GM18498 (cell line): Measurements from ENCODE around the gene ARHGAP1.
A peak's percentile ranks its signal among the peaks of the same experiment; 100 is the strongest.

ENCODE experiments used
- ATAC-seq: cut with Tn5 transposase; IDR thresholded peaks from one replicate; pipeline ENCODE4 v1.9.1; 2021; ENCODE audit warnings: mild to moderate bottlenecking, moderate library complexity; ENCODE audit not compliant: unreplicated experiment

Gene ARHGAP1

GRCh38 chr11:46700241-46701077 is at the start of gene ARHGAP1, which contains the start of gene ZNF408:
ARHGAP1 (minus strand) TSS chr11:46700619; CDS start chr11:46696107, 4,512 bp downstream.
ZNF408 (plus strand) TSS chr11:46701031; CDS start chr11:46701048, 17 bp downstream.
- ATAC-seq: peak; percentile 92

- ATAC-seq: no peak
Observed at GRCh38 chr11:46747150-46747549, 46.7 kb upstream of the ARHGAP1 start.

- ATAC-seq: no peak
Observed at GRCh38 chr11:46745995-46746394, 45.6 kb upstream of the ARHGAP1 start.

- ATAC-seq: no peak
Observed at GRCh38 chr11:46745328-46745727, 44.9 kb upstream of the ARHGAP1 start.

- ATAC-seq: no peak
Observed at GRCh38 chr11:46743693-46744339, 43.4 kb upstream of the ARHGAP1 start.

- ATAC-seq: no peak
Observed at GRCh38 chr11:46743043-46743442, 42.6 kb upstream of the ARHGAP1 start.

- ATAC-seq: no peak
Observed at GRCh38 chr11:46741600-46742484, 41.4 kb upstream of the ARHGAP1 start.

- ATAC-seq: no peak
Observed at GRCh38 chr11:46738887-46739286, 38.5 kb upstream of the ARHGAP1 start.

- ATAC-seq: no peak
Observed at GRCh38 chr11:46737699-46738098, 37.3 kb upstream of the ARHGAP1 start.

GRCh38 chr11:46736615-46737014 is 36.2 kb upstream of the ARHGAP1 start:
- ATAC-seq: no peak

- no peak for ATAC-seq
Observed at GRCh38 chr11:46736146-46736545, 35.7 kb upstream of the ARHGAP1 start.

- no peak for ATAC-seq
Observed at GRCh38 chr11:46733234-46733633, 32.8 kb upstream of the ARHGAP1 start.

GRCh38 chr11:46731545-46731944 is 31.1 kb upstream of the ARHGAP1 start:
- ATAC-seq: no peak

- no peak for ATAC-seq
Observed at GRCh38 chr11:46729110-46730027, 28.9 kb upstream of the ARHGAP1 start.

- ATAC-seq: no peak
Observed at GRCh38 chr11:46728659-46729040, 28.2 kb upstream of the ARHGAP1 start.

GRCh38 chr11:46727952-46728658 is 27.7 kb upstream of the ARHGAP1 start:
- ATAC-seq: no peak

- no peak for ATAC-seq
Observed at GRCh38 chr11:46726206-46726862, 25.9 kb upstream of the ARHGAP1 start.

- ATAC-seq: no peak
Observed at GRCh38 chr11:46725338-46726205, 25.2 kb upstream of the ARHGAP1 start.
